ENCODE data around the gene UNC45A. TPM values are rescaled to one million over a fixed set of nuclear protein-coding genes. Genes with fewer than 3 reads are reported as not detected.

UNC45A gene
- polyA plus RNA-seq, 1 donor (not counting 4 experiments of a cell fraction or from before 2014, with no cell fraction given): 63.1 TPM

DNA sequence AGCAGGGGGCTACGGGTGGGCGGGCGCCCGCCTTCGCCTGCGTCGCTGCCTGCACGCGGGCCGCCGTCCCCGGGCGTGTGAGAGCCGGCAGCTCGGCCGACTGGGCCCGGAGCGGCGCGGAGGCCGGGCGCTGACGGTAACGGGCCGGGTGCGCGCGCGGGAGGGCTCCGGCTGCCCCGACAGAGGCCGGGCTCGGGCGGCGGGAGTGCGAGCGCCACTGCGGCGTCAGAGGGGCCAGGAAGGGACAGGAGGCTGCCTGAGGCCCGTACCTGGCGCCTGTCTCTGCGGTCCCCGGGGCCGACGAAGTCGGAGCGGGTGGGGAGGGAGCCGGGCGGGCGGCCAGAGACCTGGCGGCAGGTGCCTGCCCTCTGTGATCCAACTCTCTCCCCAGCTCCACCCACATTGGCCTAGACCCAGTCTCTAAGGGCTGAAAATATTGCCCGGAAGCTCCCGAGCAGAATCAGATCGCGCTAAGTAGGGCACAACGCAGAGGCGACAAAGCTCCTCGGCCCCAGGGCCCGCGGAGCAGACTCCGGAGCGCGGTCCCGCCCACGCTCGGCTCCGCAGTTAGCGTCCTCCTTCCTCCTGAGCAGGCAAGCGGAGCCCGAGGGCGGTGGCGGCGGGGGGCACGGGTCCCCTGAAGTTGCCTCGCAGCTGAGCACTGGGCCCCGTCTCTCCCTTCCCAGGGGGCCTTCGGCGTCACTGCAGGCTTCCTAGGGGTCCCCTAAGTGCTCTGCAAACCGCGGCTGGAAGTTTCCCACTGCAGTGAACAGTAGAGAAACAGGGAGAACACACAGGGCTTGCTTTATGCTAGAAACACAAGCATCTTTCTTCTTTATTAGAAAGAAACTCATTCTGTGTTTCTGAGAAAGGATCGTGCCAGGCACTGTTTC lies 32.0 kb upstream of the UNC45A start, which contains the start of gene MAN2A2:
Gene MAN2A2, plus strand, starts transcription at position 463 of the 893 bp plus-strand sequence. CDS start 906 bp downstream, outside the sequence.
- Histone ChIP-seq H3K4me3 (ENCODE audit: control insufficient read depth in 2 of 3, extremely low read depth in 1 of 3, insufficient read depth in 2 of 3, low read depth in 1 of 3, low read length in 3 of 3) (peak within 1 kb of the TSS; percentile 57 to 78 (median 77)), H3K27ac (ENCODE audit: control insufficient read depth, insufficient read depth, low read length) (peak within 1 kb of the TSS; percentile 71), H3K4me1 (ENCODE audit: control insufficient read depth, extremely low read depth, insufficient read depth, low read length) (peaks cover 12% of the 10 kb centered on the region), H3K9me1 (ENCODE audit: control insufficient read depth, extremely low read depth, insufficient read depth, low read length) (peaks cover 2% of the 10 kb centered on the region), H2AFZ (ENCODE audit: control insufficient read depth, low read length) (peak within 1 kb of the TSS; percentile 93), H3K9me3 (ENCODE audit: control insufficient read depth, low read depth, low read length) (no peaks in the 10 kb centered on the region), H3K27me3 (ENCODE audit: control insufficient read depth, extremely low read depth, insufficient read depth, low read length) (no peaks in the 10 kb centered on the region), H4K20me1 (ENCODE audit: control insufficient read depth, extremely low read depth, insufficient read depth, low read length) (no peaks in the 10 kb centered on the region), H3K36me3 (ENCODE audit: control insufficient read depth in 2 of 2, extremely low read depth in 1 of 2, insufficient read depth in 2 of 2, low read length in 2 of 2) (peaks cover 3 to 5% of the 10 kb centered on the region in 2 experiments), H3K79me2 (ENCODE audit: control insufficient read depth, insufficient read depth, low read length) (no peaks in the 10 kb centered on the region), H3K4me2 (ENCODE audit: control insufficient read depth, extremely low read depth, insufficient read depth, low read depth, low read length) (peak within 1 kb of the TSS; percentile 92), H3K9ac (ENCODE audit: control insufficient read depth, extremely low read depth, insufficient read depth, low read length) (peak within 1 kb of the TSS; percentile 83)
- dilution Hi-C loops (cut with MboI; ENCODE audit: extremely low pct_ligation_motif_present, low sequenced_read_pairs): no loop called here
- TF ChIP-seq EZH2 (IDR thresholded peaks at IDR 0.05; ENCODE audit: low read length): no peak
- TF ChIP-seq, protein P1, sequence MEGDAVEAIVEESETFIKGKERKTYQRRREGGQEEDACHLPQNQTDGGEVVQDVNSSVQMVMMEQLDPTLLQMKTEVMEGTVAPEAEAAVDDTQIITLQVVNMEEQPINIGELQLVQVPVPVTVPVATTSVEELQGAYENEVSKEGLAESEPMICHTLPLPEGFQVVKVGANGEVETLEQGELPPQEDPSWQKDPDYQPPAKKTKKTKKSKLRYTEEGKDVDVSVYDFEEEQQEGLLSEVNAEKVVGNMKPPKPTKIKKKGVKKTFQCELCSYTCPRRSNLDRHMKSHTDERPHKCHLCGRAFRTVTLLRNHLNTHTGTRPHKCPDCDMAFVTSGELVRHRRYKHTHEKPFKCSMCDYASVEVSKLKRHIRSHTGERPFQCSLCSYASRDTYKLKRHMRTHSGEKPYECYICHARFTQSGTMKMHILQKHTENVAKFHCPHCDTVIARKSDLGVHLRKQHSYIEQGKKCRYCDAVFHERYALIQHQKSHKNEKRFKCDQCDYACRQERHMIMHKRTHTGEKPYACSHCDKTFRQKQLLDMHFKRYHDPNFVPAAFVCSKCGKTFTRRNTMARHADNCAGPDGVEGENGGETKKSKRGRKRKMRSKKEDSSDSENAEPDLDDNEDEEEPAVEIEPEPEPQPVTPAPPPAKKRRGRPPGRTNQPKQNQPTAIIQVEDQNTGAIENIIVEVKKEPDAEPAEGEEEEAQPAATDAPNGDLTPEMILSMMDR (optimal IDR thresholded peaks at IDR 0.05 in 1 of 3, IDR thresholded peaks at IDR 0.05 in 1 of 3, conservative IDR thresholded peaks at IDR 0.05 in 1 of 3; ENCODE audit: extremely low read depth in 1 of 3, insufficient read depth in 2 of 3, low read length in 3 of 3): no peak
- no peak for FAIRE-seq
- DNase-seq (ENCODE audit: low read depth, low spot score): no peak

- H4K20me1 ChIP-seq (ENCODE audit: control insufficient read depth, extremely low read depth, insufficient read depth, low read length): no peaks in the 10 kb centered on the region
- peak overlapping the region; percentile 81 for H2AFZ ChIP-seq (ENCODE audit: control insufficient read depth, low read length)
- H3K9me1 ChIP-seq (ENCODE audit: control insufficient read depth, extremely low read depth, insufficient read depth, low read length): peaks cover 2% of the 10 kb centered on the region
- H3K9ac ChIP-seq (ENCODE audit: control insufficient read depth, extremely low read depth, insufficient read depth, low read length): peak overlapping the region; percentile 65
- peak overlapping the region; percentile 92 for H3K4me2 ChIP-seq (ENCODE audit: control insufficient read depth, extremely low read depth, insufficient read depth, low read depth, low read length)
- dilution Hi-C loops (cut with MboI; ENCODE audit: extremely low pct_ligation_motif_present, low sequenced_read_pairs): no loop called here
- no peaks in the 10 kb centered on the region for H3K79me2 ChIP-seq (ENCODE audit: control insufficient read depth, insufficient read depth, low read length)
- no peaks in the 10 kb centered on the region for H3K9me3 ChIP-seq (ENCODE audit: control insufficient read depth, low read depth, low read length)
- FAIRE-seq: peak; percentile 41
- peaks cover 3 to 5% of the 10 kb centered on the region in 2 experiments for H3K36me3 ChIP-seq (ENCODE audit: control insufficient read depth in 2 of 2, extremely low read depth in 1 of 2, insufficient read depth in 2 of 2, low read length in 2 of 2)
- no peak for DNase-seq (ENCODE audit: low read depth, low spot score)
- H3K27ac ChIP-seq (ENCODE audit: control insufficient read depth, insufficient read depth, low read length): no peak overlapping the region
- H3K4me1 ChIP-seq (ENCODE audit: control insufficient read depth, extremely low read depth, insufficient read depth, low read length): peaks cover 12% of the 10 kb centered on the region
- no peaks in the 10 kb centered on the region for H3K27me3 ChIP-seq (ENCODE audit: control insufficient read depth, extremely low read depth, insufficient read depth, low read length)
- H3K4me3 ChIP-seq (ENCODE audit: control insufficient read depth in 2 of 3, extremely low read depth in 1 of 3, insufficient read depth in 2 of 3, low read depth in 1 of 3, low read length in 3 of 3): peak overlapping the region in 2 of 3 experiments; percentile 77
- TF ChIP-seq, protein P1 (optimal IDR thresholded peaks at IDR 0.05 in 1 of 3, IDR thresholded peaks at IDR 0.05 in 1 of 3, conservative IDR thresholded peaks at IDR 0.05 in 1 of 3; ENCODE audit: extremely low read depth in 1 of 3, insufficient read depth in 2 of 3, low read length in 3 of 3): peak in 2 of 3 experiments; percentile 11 to 24
- no peak for TF ChIP-seq EZH2 (IDR thresholded peaks at IDR 0.05; ENCODE audit: low read length)
These were observed 31.1 kb upstream of the UNC45A start for GRCh38 chr15:90903733-90904536.

Measured in keratinocyte (primary cell).